HG03432 (cell line): ENCODE measurements around the gene TMEM120B.
"Not testable (repeated sequence)": the region's sequence is repeated elsewhere in the genome, so short reads cannot be mapped to it uniquely, and the experiment has no call there.

Source experiments
- ATAC-seq: cut with Tn5 transposase; IDR thresholded peaks from one replicate; pipeline ENCODE4 v1.9.1; 2021; ENCODE audit warnings: mild to moderate bottlenecking, moderate library complexity; ENCODE audit not compliant: unreplicated experiment

TMEM120B gene

GRCh38 chr12:121789233-121789781 lies 76.8 kb downstream of the TMEM120B start:
- peak; percentile 13 for ATAC-seq

DNA sequence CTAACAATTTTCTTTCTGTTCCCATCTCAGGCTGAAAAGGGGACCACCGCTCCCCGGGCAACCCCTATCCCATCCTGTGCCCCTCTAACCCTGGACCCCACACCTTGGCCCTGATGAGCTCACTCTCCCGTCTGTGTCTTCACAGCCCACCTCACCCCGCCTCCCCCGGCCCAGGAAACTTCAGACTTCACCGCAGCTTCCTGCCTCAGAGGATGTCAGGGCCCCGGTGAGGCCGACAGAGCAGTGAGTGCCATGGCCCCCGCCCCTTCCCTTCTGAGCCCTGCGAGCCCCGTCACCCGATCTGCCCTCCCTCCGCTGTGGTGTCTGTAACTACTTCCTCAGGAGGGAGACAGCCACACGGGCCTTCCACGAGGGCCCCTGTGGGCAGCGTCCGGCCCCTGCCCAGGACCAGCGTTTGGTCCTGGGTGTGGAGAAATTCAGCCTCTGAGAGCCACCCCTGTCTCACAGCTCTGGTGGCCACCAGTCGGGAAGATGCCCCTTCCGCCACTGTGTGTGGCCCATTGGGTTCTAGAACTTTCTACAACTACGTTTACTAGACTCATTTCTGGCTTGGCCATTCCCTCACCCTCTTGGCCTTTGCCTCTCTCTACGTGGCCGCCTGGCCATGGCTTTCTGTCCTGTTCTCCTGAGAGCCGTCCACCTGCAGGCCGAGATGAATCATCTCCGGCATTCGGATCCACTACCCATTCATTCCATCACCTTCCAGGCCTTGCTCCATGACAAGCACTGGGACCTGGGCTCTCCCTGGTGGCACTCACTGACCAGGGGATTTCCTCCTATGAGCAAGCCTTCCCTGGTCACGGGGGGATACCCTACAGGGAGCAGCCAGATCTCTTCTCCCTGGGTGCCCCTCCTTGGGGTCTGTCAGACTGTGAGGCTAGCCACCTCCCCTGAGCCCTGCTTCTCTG lies 77.5 kb downstream of the TMEM120B start:
- ATAC-seq, result peak; percentile 50

GRCh38 chr12:121790785-121791184 lies 78.2 kb downstream of the TMEM120B start:
- not testable (repeated sequence) for ATAC-seq

DNA sequence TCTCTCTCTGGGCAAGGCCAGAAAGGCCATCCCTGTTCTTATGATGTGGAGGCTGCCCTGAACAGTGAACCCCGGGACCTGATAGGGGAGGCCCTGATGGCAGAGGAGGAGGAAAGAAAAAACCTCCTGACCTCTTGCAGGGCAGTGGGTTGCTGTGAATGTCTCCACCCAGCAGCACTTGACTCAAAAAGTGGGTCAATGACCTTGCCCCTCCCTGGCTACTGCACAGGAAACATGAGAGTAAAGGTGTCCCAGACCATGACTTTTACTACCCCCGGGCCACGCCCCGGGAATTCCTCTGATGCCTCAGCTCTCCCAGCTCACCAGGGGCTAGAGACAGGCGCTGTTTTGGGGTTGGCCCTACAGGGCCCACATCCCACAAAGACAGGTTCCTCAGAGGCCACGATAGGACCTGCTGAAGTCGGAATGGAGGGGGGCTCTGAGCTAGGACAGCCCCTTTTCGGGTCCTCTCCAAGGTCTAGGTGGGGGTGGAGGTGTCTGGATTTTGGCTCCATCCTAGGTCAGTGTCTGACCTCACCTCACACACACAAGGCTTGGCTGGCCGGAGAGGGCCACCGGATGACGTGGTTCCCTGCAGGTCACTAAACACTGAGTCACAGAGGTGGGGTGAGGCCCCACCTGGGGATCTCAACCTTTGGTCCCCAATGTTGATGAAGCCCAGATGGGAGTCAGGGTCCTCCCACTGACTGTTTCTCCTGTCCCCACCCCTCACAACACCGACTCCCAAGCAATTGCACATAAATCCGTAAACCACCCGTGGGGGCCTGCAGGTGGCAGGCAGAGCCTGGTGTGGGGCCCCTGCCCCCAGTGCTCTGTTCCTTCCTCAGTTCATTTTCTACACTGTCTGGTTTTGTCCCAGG lies 79.4 kb downstream of the TMEM120B start:
- no peak for ATAC-seq

GRCh38 chr12:121792607-121793439 lies 80.3 kb downstream of the TMEM120B start:
- no peak for ATAC-seq

DNA sequence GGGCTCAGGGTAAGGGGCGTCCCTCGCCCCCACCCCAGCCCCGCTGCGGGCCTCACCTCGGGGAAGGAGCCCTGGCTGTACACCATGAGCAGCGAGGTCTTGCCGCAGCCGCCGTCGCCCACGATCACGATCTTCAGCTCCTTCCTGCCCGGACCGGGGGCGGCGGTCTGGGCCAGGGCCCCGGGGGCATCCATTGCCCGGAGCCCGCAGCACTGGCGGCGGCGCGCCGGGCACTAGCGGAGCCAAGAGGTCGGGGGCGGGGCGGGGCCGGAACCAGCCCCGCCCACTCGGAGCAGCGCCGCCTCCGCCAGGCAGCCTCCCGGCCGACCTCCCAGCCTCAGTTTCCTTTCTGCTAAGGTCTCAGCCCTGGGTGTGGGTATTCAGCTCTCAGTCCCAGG lies 80.9 kb downstream of the TMEM120B start, which contains the start of gene RHOF:
TSS of gene RHOF (minus strand) at position 249 of the 398 bp plus-strand sequence. CDS start at position 194, 55 bp downstream.
- ATAC-seq, result peak; percentile 22

DNA sequence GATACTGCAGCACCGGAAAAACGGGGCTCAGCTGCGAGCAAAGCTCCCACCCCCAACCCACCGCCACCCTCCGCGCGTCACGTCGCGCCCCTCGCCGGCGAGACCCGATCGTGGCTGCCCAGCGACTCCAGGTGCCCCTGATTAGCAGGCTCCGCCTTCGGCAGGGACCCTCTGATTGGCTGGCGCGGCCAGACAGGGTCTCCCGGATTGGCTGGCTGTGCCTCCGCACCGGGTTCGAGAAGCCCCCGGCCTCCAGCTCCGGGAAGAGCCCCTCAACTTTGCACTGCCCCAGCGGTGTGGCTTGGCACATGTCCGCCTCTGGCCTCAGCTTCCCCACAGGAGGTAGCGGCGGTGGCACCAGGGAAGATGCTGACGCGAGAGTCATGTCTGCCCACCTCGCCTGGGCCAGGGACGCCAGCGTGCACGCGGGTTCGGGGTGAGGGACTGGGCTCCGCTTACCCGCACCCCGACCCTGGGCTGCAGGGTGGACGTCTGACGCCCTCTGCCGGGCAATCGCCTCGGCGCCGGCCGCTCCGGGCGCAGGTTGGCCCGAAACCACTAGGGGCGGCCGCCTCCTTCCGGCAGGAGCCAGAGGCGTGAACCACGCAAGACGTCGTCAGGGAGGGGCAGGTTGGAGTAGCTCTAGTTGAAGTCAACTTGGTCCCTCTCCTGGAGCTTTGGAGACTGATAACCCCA lies 81.4 kb downstream of the TMEM120B start:
- ATAC-seq, result peak; percentile 52

- ATAC-seq, result peak; percentile 0
These were observed 82.0 kb downstream of the TMEM120B start for GRCh38 chr12:121794534-121795033.

- ATAC-seq, result peak; percentile 12
These were observed 82.7 kb downstream of the TMEM120B start for GRCh38 chr12:121795034-121795968.

DNA sequence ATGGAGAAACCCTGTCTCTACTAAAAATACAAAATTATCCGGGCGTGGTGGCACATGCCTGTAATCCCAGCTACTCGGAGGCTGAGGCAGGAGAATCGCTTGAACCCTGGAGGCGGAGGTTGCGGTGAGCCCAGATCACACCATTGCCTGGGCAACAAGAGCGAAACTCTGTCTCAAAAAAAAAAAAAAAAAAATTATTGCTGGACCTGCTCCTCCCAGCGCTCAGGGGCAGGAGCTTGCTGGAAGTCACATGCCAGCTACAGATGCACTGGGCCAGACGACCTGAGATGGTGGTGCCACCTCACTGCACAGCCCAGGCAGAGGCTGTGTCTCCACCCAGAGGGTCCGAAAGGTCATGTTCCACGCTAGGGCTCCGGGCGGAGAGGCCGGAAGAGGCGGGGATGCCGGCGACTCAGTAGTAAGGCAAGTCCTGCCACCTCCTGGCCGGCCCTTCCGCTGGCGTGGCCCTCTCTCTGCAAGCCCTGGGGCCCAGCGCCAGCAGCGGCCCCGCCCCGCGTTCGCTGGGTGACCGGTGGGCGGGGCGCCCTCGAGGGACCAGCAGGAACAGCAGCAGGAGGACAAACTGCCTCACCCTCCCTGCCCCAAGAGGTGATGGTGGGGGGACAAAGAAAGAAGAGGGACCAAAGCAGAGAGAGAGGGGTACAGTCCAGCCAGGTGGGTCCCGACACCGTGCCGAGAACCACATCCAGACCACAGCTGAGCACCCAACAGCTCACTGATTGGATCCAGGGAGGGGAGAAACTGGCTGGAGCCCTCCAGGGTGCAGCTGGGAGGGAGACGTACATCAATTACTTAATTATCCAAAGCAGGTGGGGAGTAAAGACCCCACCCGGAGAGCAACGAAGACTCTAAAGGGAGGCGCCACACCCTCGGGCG lies 84.6 kb downstream of the TMEM120B start:
- no peak for ATAC-seq

- ATAC-seq, result no peak
These were observed 85.6 kb downstream of the TMEM120B start for GRCh38 chr12:121797937-121798786.

GRCh38 chr12:121798787-121799155 lies 86.2 kb downstream of the TMEM120B start:
- no peak for ATAC-seq

- no peak for ATAC-seq
These were observed 86.7 kb downstream of the TMEM120B start for GRCh38 chr12:121799156-121799841.

DNA sequence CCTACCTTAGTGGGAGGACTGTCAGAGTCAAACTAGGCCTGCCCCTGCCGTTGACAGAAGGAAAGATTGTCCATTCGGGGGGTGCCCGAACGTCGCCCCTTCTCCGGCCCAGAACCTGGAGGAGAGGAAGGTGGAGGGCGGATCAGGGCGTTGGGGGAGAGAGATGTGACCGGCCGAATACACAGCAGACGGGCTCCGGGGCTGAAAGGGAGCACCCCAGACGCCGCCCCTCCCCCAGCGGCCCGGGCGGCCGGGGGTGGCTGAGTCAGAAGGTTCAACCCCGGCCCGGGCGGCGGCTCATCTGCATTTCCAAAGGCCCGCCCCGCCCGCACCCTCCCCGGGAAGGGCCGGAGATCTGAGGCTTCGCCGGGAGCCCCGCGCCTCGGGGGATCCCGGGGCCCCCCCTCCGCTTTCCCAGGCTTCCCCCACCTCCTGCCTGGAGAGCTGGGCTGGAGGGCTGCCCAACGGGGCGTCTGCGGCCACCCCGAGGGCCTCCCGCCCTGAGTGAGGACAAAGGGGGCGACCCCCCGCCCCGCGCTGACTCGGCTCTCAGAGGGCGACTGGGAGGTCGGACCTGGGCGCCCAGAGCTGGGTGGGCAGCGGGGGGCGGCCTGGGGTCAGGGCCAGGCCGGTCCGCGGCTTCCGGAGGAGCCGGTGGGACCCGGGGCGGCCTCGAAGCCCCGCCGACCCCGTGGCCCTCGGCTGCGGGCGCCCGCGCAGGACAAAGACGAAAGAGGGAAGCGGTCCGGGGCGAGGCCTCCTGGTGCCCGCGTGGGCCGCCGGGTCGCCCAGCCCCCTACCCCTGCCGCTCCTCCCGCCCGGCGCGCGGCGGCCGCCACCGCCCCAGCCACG lies 87.5 kb downstream of the TMEM120B start:
- ATAC-seq, result peak; percentile 29
